Mucosa of gallbladder (tissue), 1 donor: Measurements from ENCODE around the gene WARS2. TPM values are rescaled to one million over a fixed set of nuclear protein-coding genes. Genes with fewer than 3 reads are reported as not detected.
"Not testable (repeated sequence)": the region's sequence is repeated elsewhere in the genome, so short reads cannot be mapped to it uniquely, and the experiment has no call there.

Experiments
- DNase-seq: peaks from one replicate; pipeline ENCODE4 v3.0.0-alpha.2; 2020; ENCODE audit warnings: low spot score
- total RNA-seq: library from RNA; stranded (reverse); gene quantifications from one replicate; pipeline ENCODE4 v1.2.1, GENCODE V29; 2021
- donor health status: DM: no; HTN: no; CAD: no.

Gene WARS2
- total RNA-seq = 11.3 TPM

DNA sequence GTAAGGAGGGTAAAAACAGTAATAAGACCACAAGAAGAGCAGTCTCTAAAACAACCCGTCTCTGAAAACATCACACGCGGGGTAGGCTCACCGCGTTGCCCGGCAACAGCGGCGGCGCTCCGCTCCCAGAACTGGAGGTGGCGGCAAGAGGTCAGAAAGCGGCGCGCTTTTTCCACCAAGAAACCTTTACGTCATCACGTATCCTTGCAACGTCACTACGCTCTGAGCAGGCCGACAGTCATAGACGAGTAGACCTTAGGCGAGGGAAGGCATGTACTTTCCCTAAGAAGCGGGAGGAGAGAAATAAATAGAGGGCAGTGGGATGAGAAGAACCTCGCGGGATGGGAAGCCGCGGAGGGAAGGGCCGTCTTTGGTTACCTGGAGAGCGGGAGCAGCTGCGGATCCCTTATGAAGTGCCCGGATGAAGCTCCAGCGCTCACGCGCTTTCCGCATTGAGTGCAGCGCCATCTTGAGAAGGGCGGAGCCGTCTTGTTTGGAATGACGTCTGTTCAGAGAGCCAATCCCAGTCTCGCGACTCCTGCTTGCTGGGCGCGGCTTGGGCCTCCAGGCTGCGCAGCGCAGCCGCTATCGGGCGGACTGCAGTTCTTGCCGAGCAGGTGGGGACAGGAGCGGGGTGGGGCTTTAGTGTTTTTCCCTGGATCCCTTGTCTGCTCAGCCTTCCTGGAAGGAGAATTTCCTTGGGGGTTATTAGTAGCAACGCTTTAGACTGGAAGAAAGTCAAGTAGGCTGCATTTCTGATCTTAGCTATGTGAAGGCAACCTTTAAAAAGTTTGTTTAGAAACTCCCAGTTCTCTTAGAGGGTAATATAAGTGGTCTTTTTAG is at the start of gene WARS2:
WARS2 (minus strand) TSS at position 477 of the 843 bp plus-strand sequence; CDS start at position 468, 9 bp downstream.
- DNase-seq = peak; percentile 97

DNA sequence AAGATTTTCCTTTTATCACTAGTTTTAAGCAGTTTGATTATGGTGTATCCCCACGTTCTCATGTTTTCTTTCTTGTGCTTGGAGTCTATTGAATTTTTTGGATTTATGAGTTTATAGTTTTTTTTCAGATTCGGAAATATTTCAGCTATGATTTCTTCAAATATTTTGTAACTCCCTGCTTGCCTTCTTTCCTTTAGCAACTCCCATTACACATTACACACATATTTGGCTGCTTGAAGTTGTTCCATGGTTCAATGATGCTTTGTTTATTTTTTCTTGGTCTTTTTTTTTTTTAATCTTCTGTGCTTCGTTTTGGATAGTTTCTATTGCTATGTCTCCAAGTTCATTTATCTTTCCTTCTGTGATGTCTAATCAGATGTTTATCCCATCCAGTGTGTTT is 48.5 kb upstream of the WARS2 start:
- no peak for DNase-seq

DNA sequence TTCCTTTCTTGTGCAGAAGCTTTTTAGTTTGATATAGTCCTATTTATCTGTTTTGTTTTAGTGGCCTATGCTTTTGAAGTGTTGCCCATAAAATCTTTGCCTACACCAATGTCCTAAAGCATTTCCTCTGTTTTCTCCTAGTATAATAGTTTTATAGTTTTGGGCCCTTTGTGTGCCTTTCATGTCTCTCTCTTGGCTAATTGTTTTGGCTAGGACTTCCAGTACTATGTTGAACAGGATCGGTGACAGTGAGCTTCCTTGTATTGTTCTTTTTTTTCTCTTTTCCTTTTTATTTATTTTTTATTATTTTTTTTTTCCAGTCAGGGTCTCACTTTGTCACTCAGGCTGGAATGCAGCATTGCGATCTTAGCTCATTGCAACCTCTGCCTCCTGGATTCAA is 47.0 kb upstream of the WARS2 start:
- DNase-seq = no peak

- no peak for DNase-seq
Observed at GRCh38 chr1:119186471-119186870, 46.0 kb upstream of the WARS2 start.

DNA sequence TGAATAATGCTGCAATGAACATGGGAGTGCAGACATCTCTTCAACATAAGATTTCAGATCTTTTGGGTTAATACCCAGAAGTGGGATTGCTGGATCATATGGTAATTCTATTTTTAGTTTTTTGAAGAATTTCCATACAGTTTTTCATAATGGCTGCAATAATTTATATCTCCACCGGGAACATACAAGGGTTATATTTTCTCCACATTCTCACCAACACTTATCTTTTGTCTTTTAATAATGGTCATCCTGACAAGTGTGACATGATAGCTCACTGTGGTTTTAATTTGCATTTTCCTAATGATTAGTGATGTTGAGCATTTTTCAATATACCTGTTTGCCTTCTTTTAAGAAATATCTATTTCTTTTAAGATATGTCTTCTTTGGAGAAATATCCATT is 44.5 kb upstream of the WARS2 start:
- DNase-seq = no peak

- no peak for DNase-seq
Observed at GRCh38 chr1:119181218-119181617, 40.8 kb upstream of the WARS2 start.

- no peak for DNase-seq
Observed at GRCh38 chr1:119179051-119179450, 38.6 kb upstream of the WARS2 start.

GRCh38 chr1:119172927-119173326 is 32.5 kb upstream of the WARS2 start:
- DNase-seq = not testable (repeated sequence)

DNA sequence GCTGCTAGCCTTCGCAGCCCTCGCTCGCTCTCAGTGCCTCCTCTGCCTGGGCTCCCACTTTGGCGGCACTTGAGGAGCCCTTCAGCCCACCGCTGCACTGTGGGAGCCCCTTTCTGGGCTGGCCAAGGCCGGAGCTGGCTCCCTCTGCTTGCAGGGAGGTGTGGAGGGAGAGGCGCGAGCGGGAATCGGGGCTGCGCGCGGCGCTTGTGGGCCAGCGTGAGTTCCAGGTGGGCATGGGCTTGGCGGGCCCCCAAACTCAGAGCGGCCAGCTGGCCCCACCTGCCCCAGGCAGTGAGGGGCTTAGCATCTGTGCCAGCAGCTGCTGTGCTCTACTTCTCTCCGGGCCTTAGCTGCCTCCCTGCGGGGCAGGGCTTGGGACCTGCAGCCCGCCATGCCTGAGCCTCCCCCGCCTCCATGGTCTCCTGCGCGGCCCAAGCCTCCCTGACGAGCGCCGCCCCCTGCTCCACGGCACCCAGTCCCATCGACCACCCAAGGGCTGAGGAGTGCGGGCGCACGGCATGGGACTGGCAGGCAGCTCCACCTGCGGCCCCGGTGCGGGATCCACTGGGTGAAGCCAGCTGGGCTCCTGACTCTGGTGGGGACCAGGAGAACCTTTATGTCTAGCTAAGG is 31.0 kb upstream of the WARS2 start:
- not testable (repeated sequence) for DNase-seq

DNA sequence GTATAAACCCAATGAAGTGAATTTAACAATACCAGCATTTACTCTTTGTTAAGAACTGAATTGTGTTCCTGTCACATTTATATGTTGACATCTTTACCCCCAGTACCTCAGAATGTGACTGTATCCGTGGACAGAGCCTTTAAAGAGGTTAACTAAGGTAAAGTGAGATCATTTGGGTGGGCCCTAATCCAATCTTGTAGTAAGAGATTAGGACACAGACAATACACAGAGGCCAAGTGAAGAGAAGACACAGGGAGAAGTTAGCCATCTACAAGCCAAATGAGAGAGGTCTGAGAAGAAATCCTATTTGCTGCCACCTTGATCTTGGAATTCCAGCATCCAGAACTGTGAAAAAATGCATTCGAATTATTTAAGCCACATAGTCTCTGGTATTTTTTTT is 22.9 kb upstream of the WARS2 start:
- no peak for DNase-seq

- no peak for DNase-seq
Observed at GRCh38 chr1:119160866-119161265, 20.4 kb upstream of the WARS2 start.

DNA sequence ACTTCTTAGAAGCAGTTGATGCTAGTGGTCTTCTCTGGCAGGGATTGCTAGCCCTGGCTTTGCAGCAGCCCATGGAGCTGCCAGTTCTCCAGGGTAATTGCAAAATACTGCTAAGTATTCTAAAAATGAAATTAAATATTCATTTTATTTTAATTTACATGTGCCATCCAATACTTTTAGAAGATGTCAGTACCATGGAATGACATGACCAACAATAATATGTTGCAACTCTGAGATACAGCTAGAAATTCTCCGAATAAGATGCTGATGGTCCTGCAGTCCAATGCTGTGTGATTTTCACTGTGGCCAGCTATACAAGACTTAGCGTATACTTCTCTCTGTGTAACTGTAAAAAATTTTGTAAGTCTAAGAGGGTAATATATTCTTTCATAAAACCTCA is 20.0 kb upstream of the WARS2 start:
- DNase-seq = no peak

DNA sequence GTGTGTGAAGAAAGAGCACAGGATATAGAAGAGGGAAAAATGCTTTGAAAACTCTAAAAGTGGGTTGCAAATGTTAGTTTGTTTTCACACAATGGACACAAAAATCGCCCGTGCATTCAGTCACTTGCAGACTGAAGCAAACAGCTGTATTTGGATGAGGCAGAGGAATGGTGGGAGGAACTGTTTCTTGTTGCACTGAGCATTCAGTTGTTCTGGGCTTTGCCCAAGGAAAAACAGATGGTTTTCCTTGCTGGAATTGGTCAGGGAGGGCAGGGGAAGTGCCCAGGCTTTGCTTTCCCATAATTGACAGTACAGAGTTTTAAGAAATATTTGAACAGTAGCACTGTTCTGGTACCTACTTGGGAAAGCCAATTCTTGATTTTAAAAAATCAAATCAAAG is 19.5 kb upstream of the WARS2 start:
- no peak for DNase-seq

DNA sequence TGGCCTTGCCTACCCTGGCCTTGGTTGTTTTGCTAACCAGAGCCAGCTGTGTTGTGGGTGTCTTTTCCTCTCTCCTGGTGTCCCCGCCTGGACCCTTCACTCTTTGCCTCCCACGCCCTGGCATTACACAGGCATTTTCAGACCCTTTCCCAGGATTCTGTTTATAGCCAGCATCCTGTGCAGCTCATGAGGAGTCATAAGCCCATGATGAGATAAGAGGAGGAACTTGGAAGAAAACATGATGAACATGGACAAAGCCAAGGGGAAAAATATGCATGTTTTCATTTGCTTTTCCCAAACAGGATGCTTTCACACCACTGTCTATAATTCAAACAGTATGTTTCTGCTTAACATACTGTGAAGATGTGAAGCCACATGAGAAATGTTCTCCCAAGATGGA is 18.7 kb upstream of the WARS2 start:
- DNase-seq = no peak

- DNase-seq = not testable (repeated sequence)
Observed at GRCh38 chr1:119156761-119157160, 16.3 kb upstream of the WARS2 start.

GRCh38 chr1:119155069-119155468 is 14.6 kb upstream of the WARS2 start:
- DNase-seq = not testable (repeated sequence)

DNA sequence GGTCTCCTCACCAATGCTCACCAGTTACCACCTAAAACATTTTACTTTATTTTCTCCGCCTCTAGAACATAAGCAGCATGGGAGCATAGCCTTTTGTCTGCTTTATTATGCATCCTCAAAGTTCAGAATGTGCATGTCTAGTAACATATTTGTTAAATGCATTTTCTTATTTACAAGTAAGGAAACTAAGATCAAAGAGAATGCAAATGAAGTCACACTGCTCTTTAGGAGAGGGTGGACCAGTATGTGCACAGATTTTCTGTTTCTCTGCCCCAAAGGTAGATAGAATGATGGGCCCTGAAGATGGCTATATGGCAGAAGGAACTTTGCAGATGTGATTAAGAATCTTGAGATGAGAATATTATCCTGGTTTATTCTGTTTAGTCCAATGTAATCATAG is 9.7 kb upstream of the WARS2 start:
- DNase-seq = no peak

DNA sequence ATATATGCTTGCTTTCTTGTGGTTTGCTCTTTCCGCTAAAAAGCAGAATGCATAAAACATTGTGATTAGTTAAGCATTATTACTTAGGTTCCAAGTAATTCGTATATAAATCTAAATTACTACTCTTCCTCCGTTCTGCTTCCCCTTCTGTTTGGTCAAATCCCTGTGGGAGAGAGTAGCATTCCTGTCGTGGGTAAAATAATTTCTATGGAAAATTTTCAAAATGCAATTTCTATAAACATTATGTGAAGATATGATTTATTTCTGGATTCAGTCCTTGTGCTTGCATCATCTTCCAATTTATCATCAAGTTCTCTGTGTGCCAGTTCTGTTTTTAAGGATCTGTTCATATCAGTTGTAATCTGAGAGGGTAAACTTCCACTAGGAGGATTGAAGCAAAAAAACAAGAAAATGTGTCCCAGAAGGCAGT is 7.2 kb upstream of the WARS2 start:
- DNase-seq = no peak

DNA sequence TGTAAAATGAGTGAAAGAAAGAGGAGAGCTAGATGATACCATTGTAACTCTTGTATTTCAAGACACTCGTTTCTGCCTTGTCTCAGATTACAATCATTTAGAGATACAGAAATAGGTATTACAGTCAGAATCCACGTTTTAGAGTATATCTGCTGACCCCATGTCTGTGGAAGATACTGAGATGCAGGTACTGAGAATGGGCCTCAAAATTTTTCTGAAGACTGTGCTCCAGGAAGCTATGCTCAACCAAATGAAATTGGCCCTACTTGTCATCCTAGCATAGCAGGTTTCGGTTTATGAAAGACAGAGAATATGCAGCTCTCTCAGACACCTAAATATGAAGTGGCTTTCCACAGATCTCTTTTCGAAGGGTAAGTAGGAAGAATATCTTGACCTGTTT is 6.0 kb upstream of the WARS2 start:
- no peak for DNase-seq

DNA sequence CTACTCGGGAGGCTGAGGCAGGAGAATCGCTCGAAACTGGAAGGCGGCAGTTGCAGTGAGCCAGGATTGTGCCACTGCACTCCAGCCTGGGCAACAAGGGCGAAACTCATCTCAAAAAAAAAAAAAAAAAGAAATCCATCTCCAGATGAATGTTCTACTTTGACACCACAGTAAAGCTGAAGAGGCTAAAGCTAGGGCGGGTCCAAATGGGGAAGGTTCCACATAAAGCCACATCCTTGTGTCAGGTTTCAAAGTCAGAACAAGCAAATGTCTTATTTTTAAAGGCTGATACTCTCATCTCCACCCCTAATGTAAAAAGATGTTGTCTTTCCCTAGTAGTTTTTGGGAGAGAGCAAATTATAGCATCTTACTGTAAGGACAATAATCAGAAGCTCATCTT is 4.4 kb upstream of the WARS2 start:
- DNase-seq = no peak

GRCh38 chr1:119143706-119144105 is 3.3 kb upstream of the WARS2 start:
- no peak for DNase-seq

- no peak for DNase-seq
Observed at GRCh38 chr1:119141660-119142059, 1.2 kb upstream of the WARS2 start.

DNA sequence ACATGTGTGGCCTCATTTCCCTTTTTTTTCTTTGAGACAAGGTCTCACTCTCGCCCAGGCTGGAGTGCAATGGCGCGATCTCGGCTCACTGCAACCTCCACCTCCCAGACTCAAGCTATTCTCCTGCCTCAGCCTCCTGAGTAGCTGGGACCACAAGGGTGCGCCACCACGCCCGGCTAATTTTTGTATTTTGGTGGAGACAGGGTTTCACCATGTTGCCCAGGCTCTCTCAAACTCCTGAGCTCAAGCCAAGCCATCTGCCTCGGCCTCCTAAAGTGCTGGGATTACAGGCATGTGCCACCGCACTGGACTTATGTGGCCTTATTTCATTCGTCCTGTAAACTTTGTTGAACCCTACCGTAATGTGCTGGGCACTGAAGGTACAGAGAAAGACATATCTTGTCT is 569 bp upstream of the WARS2 start:
- no peak for DNase-seq

- no peak for DNase-seq
Observed at GRCh38 chr1:119139857-119140176, 636 bp downstream of the WARS2 start.
